RWPE2 (cell line): ENCODE measurements around the gene PGK1.

ENCODE experiments used
- ATAC-seq: fragments of 200-7000 bp; cut with Tn5 transposase; 3 replicates; pipeline ENCODE4 v1.9.1; 2021; ENCODE audit warnings: low read depth
- DNase-seq: peaks from one replicate; pipeline ENCODE4 v3.0.0-alpha.2; 2020; ENCODE audit warnings: low spot score
- H3K27ac ChIP-seq: fragments of 450-650 bp; 2 replicates; pipeline ENCODE4 v1.5.1; 2017; ENCODE audit warnings: mild to moderate bottlenecking; ENCODE audit not compliant: poor library complexity, severe bottlenecking
- H3K27me3 ChIP-seq: fragments of 250-450 bp; sonication (Bioruptor Pico); 2 replicates; pipeline ENCODE4 v1.5.1; 2021; ENCODE audit warnings: mild to moderate bottlenecking, moderate library complexity; ENCODE audit not compliant: insufficient read depth, poor library complexity, severe bottlenecking
- H3K36me3 ChIP-seq: fragments of 250-450 bp; sonication (Bioruptor Pico); 2 replicates; pipeline ENCODE4 v1.5.1; 2020; ENCODE audit warnings: low read depth, mild to moderate bottlenecking, moderate library complexity
- H3K4me1 ChIP-seq: fragments of 250-450 bp; sonication (Bioruptor Pico); 2 replicates; pipeline ENCODE4 v1.5.1; 2021; ENCODE audit warnings: mild to moderate bottlenecking, moderate library complexity; ENCODE audit not compliant: insufficient read depth, poor library complexity, severe bottlenecking
- H3K4me3 ChIP-seq: fragments of 250-450 bp; sonication (Bioruptor Pico); 2 replicates; pipeline ENCODE4 v1.5.1; 2021; ENCODE audit warnings: mild to moderate bottlenecking, moderate library complexity; ENCODE audit not compliant: severe bottlenecking
- H3K9me3 ChIP-seq: fragments of 250-450 bp; sonication (Bioruptor Pico); 2 replicates; pipeline ENCODE4 v1.5.1; 2021; ENCODE audit warnings: mild to moderate bottlenecking, moderate library complexity; ENCODE audit not compliant: severe bottlenecking
- TF ChIP-seq, protein P1 (sequence below): fragments of 450-650 bp; IDR thresholded peaks from one replicate; pipeline ENCODE4 v1.5.1; 2017; ENCODE audit warnings: mild to moderate bottlenecking, moderate library complexity; ENCODE audit not compliant: poor library complexity, severe bottlenecking

PGK1 gene

GRCh38 chrX:78092296-78092695 lies 11.8 kb upstream of the PGK1 start:
- ATAC-seq (peak; percentile 92), DNase-seq (peak; percentile 34)
- Histone ChIP-seq H3K4me3 (no peak overlapping the region), H3K27me3 (no peaks in the 10 kb centered on the region), H3K9me3 (no peaks in the 10 kb centered on the region), H3K4me1 (no peaks in the 10 kb centered on the region), H3K27ac (no peak overlapping the region), H3K36me3 (no peaks in the 10 kb centered on the region)
- TF ChIP-seq, protein P1, sequence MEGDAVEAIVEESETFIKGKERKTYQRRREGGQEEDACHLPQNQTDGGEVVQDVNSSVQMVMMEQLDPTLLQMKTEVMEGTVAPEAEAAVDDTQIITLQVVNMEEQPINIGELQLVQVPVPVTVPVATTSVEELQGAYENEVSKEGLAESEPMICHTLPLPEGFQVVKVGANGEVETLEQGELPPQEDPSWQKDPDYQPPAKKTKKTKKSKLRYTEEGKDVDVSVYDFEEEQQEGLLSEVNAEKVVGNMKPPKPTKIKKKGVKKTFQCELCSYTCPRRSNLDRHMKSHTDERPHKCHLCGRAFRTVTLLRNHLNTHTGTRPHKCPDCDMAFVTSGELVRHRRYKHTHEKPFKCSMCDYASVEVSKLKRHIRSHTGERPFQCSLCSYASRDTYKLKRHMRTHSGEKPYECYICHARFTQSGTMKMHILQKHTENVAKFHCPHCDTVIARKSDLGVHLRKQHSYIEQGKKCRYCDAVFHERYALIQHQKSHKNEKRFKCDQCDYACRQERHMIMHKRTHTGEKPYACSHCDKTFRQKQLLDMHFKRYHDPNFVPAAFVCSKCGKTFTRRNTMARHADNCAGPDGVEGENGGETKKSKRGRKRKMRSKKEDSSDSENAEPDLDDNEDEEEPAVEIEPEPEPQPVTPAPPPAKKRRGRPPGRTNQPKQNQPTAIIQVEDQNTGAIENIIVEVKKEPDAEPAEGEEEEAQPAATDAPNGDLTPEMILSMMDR, result peak; percentile 45

DNA sequence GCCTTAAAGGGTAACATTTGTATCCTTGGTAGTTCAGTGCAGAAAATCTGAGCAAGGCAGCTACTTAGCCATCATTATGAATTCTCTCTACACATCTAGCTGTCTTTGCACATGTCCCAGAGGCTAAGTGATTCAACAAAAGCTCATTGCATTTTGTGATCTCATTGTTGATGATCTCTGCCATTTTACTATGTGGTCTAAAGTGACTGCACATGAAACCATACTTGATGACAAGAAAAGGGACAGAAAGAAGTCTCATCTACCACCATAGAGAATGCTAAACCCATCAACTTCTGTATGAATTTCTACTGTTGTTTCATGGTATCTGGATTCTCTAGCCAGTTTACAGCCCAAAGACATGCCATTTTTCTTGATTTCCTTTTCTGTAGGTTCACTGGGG lies 5.9 kb upstream of the PGK1 start:
- no peaks in the 10 kb centered on the region for H3K9me3 ChIP-seq
- TF ChIP-seq, protein P1, result no peak
- peaks cover under 1% of the 10 kb centered on the region for H3K4me1 ChIP-seq
- DNase-seq, result no peak
- no peaks in the 10 kb centered on the region for H3K36me3 ChIP-seq
- H3K27me3 ChIP-seq, result no peaks in the 10 kb centered on the region
- no peak overlapping the region for H3K4me3 ChIP-seq
- H3K27ac ChIP-seq, result no peak overlapping the region
- no peak for ATAC-seq

DNA sequence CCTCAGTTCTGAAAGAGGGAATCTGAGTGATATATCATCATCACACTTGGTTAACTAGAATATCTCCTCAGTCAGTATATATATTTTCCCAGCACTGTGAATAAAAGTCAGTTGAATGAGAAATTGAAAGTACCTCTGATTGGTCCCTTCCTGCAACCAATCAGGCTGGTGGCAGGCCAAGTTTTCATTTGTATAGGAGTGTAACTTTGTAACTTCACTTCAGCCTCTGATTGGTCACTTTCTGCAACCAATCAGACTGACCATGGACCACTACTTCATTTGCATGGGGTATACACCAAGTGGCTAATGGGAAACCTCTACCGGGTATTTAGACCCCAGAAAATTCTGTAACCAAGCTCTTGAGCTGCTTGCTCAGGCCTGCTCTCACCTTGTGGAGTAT lies 2.0 kb upstream of the PGK1 start:
- Histone ChIP-seq H3K4me3 (no peak overlapping the region), H3K27ac (no peak overlapping the region), H3K36me3 (peaks cover 23% of the 10 kb centered on the region), H3K27me3 (no peaks in the 10 kb centered on the region), H3K9me3 (no peaks in the 10 kb centered on the region), H3K4me1 (peaks cover 5% of the 10 kb centered on the region)
- no peak for DNase-seq
- ATAC-seq, result no peak
- TF ChIP-seq, protein P1, result no peak

GRCh38 chrX:78103001-78103622 lies 936 bp upstream of the PGK1 start:
- H3K9me3 ChIP-seq, result no peaks in the 10 kb centered on the region
- no peak for DNase-seq
- ATAC-seq, result no peak
- TF ChIP-seq, protein P1, result no peak
- H3K36me3 ChIP-seq, result peaks cover 33% of the 10 kb centered on the region
- peak overlapping the region; percentile 85 for H3K27ac ChIP-seq
- peaks cover 5% of the 10 kb centered on the region for H3K4me1 ChIP-seq
- peak overlapping the region; percentile 82 for H3K4me3 ChIP-seq
- no peaks in the 10 kb centered on the region for H3K27me3 ChIP-seq

GRCh38 chrX:78104447-78105176 lies 564 bp downstream of the PGK1 start:
- H3K4me3 ChIP-seq, result peak overlapping the region; percentile 82
- peak overlapping the region; percentile 85 for H3K27ac ChIP-seq
- H3K4me1 ChIP-seq, result peaks cover 5% of the 10 kb centered on the region
- no peaks in the 10 kb centered on the region for H3K9me3 ChIP-seq
- no peak for DNase-seq
- peak; percentile 13; the same call in 1 of the 3 replicates for ATAC-seq
- H3K27me3 ChIP-seq, result no peaks in the 10 kb centered on the region
- TF ChIP-seq, protein P1, result no peak
- H3K36me3 ChIP-seq, result peaks cover 43% of the 10 kb centered on the region
